Measurements from ENCODE around the gene CALHM6.
A peak's percentile ranks its signal among the peaks of the same experiment; 100 is the strongest.

Gene CALHM6

DNA sequence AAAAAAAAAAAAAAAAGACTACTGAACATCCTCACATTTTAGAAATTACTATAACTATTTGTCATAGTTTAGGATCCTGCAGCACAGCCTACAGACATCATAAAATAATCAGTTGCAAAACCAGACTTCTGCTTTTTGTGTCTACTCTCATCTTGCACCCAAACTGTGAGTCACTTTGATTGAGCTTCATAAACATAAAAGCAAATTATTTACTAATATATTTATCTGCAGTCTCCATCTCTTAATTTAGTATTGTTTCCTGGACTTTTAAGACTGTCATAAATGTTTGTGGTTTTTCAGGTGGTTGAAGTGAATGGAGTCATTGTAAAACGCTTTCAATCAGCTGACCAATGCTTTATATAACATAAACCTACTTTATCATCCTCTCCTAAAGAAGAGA is 14.8 kb upstream of the CALHM6 start:
- no peak for DNase-seq

GRCh38 chr6:116447052-116447451 is 14.1 kb upstream of the CALHM6 start:
- no peak for DNase-seq

GRCh38 chr6:116447496-116448011 is 13.6 kb upstream of the CALHM6 start:
- no peak for DNase-seq

DNA sequence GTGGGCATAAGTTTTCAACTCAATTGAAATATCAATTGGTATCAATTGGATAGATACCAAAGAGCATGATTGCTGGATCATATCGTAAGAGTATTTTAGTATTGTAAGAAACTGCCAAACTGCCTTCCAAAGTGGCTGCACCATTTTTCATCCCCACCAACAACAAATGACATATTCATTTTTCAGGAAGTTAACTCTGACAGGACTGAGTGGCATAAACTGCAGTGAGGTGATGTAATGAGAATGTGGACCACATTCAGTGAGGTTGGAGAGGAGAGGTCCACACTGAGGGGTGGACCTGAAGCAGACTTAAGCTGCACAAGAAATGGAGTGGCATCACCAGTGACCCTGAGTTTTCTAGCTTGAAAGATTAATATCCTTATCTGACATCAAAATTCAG is 11.6 kb upstream of the CALHM6 start:
- no peak for DNase-seq

DNA sequence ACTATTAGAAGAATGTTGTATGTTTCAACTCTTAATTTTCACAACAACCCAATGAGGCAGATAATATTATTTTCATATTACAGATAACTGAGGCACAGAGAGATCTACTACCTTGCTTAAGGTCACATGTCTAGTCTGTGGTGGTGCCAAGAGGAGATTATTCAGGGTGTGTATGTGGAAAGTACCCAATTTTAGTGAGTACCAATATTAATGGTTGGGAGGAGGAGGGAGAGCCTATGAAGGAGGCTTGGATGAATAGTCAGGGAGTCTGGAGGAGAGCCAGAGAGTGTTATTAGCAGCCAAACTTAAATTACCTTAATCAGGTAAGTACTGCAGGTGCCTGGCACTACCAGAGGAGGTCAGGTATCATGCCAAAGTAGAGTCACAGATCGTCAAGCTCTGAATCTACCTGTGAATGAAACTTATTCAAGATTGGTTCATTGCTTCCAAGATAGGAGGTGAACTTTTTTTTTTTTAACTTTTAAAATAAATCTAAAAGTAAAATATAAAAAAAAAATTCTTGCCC is 10.9 kb upstream of the CALHM6 start:
- no peak for DNase-seq

- DNase-seq, result no peak
Observed at GRCh38 chr6:116450769-116451740, 10.1 kb upstream of the CALHM6 start.

GRCh38 chr6:116451916-116452315 is 9.3 kb upstream of the CALHM6 start:
- no peak for DNase-seq

DNA sequence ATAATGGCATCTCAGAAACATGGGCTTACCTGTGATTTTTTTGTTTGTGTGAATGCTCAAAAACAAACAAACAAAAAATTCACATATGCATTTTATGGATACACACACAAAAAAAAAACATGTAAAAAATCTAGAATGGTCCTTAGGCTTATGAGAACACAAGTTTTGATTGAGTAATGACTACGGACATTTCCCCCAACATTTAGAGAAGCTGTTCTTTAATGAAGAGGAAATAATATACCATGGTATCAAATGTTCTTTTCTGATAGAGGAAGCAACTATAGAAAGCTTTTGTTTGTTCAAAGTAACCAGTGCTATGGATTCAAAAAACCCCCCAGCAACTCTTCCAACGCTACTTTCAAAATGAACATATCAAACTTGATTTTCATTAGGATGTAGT is 8.6 kb upstream of the CALHM6 start:
- no peak for DNase-seq

GRCh38 chr6:116456106-116456505 is 5.1 kb upstream of the CALHM6 start:
- DNase-seq, result no peak

- DNase-seq, result no peak
Observed at GRCh38 chr6:116456927-116457326, 4.2 kb upstream of the CALHM6 start.

GRCh38 chr6:116458264-116458663 is 2.9 kb upstream of the CALHM6 start:
- DNase-seq, result no peak

- DNase-seq, result no peak
Observed at GRCh38 chr6:116459927-116460326, 1.2 kb upstream of the CALHM6 start.

DNA sequence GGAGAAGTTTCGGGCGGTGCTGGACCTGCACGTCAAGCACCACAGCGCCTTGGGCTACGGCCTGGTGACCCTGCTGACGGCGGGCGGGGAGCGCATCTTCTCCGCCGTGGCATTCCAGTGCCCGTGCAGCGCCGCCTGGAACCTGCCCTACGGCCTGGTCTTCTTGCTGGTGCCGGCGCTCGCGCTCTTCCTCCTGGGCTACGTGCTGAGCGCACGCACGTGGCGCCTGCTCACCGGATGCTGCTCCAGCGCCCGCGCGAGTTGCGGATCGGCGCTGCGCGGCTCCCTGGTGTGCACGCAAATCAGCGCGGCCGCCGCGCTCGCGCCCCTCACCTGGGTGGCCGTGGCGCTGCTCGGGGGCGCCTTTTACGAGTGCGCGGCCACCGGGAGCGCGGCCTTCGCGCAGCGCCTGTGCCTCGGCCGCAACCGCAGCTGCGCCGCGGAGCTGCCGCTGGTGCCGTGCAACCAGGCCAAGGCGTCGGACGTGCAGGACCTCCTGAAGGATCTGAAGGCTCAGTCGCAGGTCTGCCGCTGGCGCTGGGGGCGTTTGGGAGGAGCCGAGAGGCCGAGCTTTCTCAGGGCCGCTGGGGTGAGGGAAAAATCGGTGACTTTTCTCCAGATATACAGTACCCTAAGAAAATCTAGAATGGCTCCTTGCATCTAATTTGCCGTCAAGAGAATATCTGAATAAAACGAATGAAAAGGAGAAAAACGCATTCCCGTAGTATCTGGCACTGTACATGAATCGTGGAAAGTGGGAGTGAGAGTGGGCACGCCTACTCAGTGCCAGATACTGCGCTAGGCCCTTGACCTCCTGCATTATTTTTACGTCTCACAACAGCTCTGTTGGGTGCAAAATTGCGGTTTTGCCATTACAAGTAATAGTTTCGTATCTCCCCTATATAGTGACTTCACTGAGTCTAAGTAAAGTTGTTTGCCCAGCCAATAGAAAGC is 1.0 kb downstream of the CALHM6 start:
- DNase-seq, result peak; percentile 29

GRCh38 chr6:116463301-116463700 is 2.1 kb downstream of the CALHM6 start:
- no peak for DNase-seq

DNA sequence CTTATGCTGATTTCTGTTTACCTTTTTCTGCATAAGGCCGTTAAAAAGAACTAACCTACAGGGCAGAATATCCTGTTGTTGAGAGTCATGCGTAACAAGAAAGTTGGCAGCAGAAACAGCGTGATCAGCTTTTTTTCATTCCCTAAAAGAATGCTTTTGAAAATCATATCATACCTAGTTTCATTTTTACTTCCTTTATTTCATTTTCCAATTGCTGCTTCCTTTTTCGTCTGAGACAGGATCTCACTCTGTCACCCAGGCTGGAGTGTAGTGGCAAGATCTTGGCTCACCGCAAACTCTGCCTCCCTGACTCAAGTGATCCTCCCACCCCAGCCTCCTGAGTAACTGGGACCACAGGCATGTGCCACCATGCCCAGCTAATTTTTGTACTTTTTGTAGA is 4.1 kb downstream of the CALHM6 start:
- DNase-seq, result no peak

- no peak for DNase-seq
Observed at GRCh38 chr6:116467096-116467495, 5.9 kb downstream of the CALHM6 start.

GRCh38 chr6:116467514-116467913 is 6.3 kb downstream of the CALHM6 start:
- DNase-seq, result no peak

DNA sequence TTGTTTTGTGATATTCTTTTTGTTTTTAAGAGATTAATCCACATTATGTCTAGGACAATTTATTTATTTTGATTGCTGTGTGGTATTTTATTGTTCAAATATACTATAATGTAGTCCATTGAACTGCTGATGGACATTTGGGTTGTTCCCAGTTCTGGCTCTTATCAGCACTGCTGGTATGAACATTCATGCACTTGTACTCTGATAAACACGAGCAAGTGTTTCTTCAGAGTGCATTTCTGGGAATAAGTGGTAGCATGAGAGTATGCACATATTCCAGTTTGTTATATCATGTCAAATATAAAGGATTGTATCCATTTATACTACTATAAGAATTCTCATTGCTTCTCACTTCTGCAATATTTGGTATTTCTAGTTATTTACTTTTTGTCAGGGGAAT is 7.1 kb downstream of the CALHM6 start:
- no peak for DNase-seq

GRCh38 chr6:116471531-116471930 is 10.4 kb downstream of the CALHM6 start:
- DNase-seq, result no peak

GRCh38 chr6:116472706-116473105 is 11.5 kb downstream of the CALHM6 start:
- no peak for DNase-seq

- DNase-seq, result no peak
Observed at GRCh38 chr6:116475141-116475540, 14.0 kb downstream of the CALHM6 start.

GRCh38 chr6:116476002-116476678 is 15.0 kb downstream of the CALHM6 start:
- DNase-seq, result no peak

GRCh38 chr6:116482780-116483179 is 21.6 kb downstream of the CALHM6 start:
- DNase-seq, result no peak

Measured in stimulated activated CD4-positive, alpha-beta T cell treated with anti-CD3 and anti-CD28 coated beads, Interleukin-4, amount 100 ng/mL, for 24 hours (primary cell).